ENCODE measurements around the gene OR6V1.
"Not testable (repeated sequence)": the region's sequence is repeated elsewhere in the genome, so short reads cannot be mapped to it uniquely, and the experiment has no call there.

The OR6V1 gene

DNA sequence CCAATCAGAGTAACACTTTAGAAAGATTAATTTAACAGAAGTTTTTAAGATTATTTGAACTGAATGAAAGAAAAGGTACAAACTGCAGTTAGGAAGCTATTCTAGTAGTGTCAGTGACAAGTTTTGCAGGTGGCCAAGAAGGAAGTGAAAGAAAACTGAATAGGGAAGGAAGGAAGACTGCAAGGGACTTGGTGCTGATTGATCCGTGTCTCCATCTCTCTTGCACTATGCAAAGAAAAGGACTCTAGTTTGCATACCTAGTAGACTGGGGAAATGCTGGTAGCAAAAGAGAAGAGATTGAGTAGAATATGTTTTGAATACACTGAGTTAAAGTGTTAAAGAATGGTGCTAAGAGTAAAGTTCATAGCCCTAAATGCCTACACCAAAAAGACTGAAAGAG, 33.0 kb downstream of the OR6V1 start:
- DNase-seq, result no peak
- H3K27ac ChIP-seq (ENCODE audit: low read length), result no peak overlapping the region
- no peaks in the 10 kb centered on the region for H3K9me2 ChIP-seq (replicated peaks; ENCODE audit: insufficient read depth, low read length)
- no peak overlapping the region for H2AFZ ChIP-seq (ENCODE audit: low read length)
- no peaks in the 10 kb centered on the region for H3F3A ChIP-seq (ENCODE audit: insufficient read depth, low read length)
- H3K9me3 ChIP-seq (replicated peaks; ENCODE audit: insufficient read depth, low read length), result no peaks in the 10 kb centered on the region
- no peaks in the 10 kb centered on the region for H4K20me1 ChIP-seq (ENCODE audit: insufficient read depth, low read length)
- TF ChIP-seq EZH2phosphoT487 (IDR thresholded peaks at IDR 0.05; ENCODE audit: low read length) (no peak), EZH2 (optimal IDR thresholded peaks at IDR 0.05; ENCODE audit: low read depth, low read length) (no peak)
- TF ChIP-seq, protein P1, sequence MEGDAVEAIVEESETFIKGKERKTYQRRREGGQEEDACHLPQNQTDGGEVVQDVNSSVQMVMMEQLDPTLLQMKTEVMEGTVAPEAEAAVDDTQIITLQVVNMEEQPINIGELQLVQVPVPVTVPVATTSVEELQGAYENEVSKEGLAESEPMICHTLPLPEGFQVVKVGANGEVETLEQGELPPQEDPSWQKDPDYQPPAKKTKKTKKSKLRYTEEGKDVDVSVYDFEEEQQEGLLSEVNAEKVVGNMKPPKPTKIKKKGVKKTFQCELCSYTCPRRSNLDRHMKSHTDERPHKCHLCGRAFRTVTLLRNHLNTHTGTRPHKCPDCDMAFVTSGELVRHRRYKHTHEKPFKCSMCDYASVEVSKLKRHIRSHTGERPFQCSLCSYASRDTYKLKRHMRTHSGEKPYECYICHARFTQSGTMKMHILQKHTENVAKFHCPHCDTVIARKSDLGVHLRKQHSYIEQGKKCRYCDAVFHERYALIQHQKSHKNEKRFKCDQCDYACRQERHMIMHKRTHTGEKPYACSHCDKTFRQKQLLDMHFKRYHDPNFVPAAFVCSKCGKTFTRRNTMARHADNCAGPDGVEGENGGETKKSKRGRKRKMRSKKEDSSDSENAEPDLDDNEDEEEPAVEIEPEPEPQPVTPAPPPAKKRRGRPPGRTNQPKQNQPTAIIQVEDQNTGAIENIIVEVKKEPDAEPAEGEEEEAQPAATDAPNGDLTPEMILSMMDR (IDR thresholded peaks at IDR 0.05; ENCODE audit: low read length), result no peak
- H3K4me2 ChIP-seq (ENCODE audit: low read depth, low read length), result no peak overlapping the region
- no peaks in the 10 kb centered on the region for H3K36me3 ChIP-seq (replicated peaks; ENCODE audit: insufficient read depth, low read length)
- no peak overlapping the region for H3K9ac ChIP-seq (ENCODE audit: low read length)
- H3K27me3 ChIP-seq (replicated peaks; ENCODE audit: insufficient read depth, low read length), result no peaks in the 10 kb centered on the region
- no peak overlapping the region for H3K4me3 ChIP-seq (ENCODE audit: low read length)
- H3K79me2 ChIP-seq (ENCODE audit: low read length), result no peaks in the 10 kb centered on the region
- H3K4me1 ChIP-seq (ENCODE audit: low read length), result no peaks in the 10 kb centered on the region

DNA sequence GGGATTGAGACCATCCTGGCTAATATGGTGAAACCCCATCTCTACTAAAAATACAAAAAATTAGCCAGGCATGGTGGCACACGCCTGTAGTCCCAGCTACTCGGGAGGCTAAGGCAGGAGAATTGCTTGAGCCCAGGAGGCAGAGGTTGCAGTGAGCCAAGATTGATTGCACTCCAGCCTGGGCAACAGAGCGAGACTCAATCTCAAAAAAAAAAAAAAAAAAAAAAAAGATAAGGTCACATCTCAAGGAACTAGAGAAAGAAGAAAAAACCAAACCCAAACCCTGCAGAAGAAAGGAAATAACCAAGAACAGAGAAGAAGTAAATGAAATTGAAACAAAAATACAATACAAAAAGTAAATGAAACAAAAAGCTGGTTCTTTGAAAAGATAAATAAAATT, 33.5 kb downstream of the OR6V1 start:
- not testable (repeated sequence) for H3K79me2 ChIP-seq (ENCODE audit: low read length); H4K20me1 ChIP-seq (ENCODE audit: insufficient read depth, low read length); H2AFZ ChIP-seq (ENCODE audit: low read length); H3K9ac ChIP-seq (ENCODE audit: low read length); H3K36me3 ChIP-seq (replicated peaks; ENCODE audit: insufficient read depth, low read length); H3K9me3 ChIP-seq (replicated peaks; ENCODE audit: insufficient read depth, low read length); H3F3A ChIP-seq (ENCODE audit: insufficient read depth, low read length); H3K27me3 ChIP-seq (replicated peaks; ENCODE audit: insufficient read depth, low read length); H3K4me3 ChIP-seq (ENCODE audit: low read length); H3K4me2 ChIP-seq (ENCODE audit: low read depth, low read length); H3K9me2 ChIP-seq (replicated peaks; ENCODE audit: insufficient read depth, low read length); H3K27ac ChIP-seq (ENCODE audit: low read length); DNase-seq; H3K4me1 ChIP-seq (ENCODE audit: low read length)

DNA sequence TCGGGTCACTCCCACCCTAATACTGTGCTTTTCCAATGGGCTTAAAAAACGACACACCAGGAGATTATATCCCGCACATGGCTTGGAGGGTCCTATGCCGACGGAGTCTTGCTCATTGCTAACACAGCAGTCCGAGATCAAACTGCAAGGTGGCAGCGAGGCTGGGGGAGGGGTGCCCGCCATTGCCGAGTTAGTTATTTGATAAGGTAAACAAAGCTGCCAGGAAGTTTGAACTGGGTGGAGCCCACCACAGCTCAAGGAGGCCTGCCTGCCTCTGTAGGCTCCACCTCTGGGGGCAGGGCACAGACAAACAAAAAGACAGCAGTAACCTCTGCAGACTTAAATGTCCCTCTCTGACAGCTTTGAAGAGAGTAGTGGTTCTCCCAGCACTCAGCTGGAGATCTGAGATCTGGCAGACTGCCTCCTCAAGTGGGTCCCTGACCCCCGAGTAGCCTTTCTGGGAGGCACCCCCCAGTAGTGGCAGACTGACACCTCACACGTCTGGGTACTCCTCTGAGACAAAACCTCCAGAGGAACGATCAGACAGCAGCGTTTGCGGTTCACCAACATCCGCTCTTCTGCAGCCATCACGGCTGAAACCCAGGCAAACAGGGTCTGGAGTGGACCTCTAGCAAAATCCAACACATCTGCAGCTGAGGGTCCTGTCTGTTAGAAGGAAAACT, 36.5 kb downstream of the OR6V1 start:
- H3K4me3 ChIP-seq (ENCODE audit: low read length); H3F3A ChIP-seq (ENCODE audit: insufficient read depth, low read length); H3K27ac ChIP-seq (ENCODE audit: low read length); H3K9me3 ChIP-seq (replicated peaks; ENCODE audit: insufficient read depth, low read length); H4K20me1 ChIP-seq (ENCODE audit: insufficient read depth, low read length); H3K27me3 ChIP-seq (replicated peaks; ENCODE audit: insufficient read depth, low read length); H3K79me2 ChIP-seq (ENCODE audit: low read length); H2AFZ ChIP-seq (ENCODE audit: low read length); H3K36me3 ChIP-seq (replicated peaks; ENCODE audit: insufficient read depth, low read length); H3K9ac ChIP-seq (ENCODE audit: low read length); DNase-seq; H3K4me1 ChIP-seq (ENCODE audit: low read length); H3K9me2 ChIP-seq (replicated peaks; ENCODE audit: insufficient read depth, low read length); H3K4me2 ChIP-seq (ENCODE audit: low read depth, low read length): not testable (repeated sequence)

DNA sequence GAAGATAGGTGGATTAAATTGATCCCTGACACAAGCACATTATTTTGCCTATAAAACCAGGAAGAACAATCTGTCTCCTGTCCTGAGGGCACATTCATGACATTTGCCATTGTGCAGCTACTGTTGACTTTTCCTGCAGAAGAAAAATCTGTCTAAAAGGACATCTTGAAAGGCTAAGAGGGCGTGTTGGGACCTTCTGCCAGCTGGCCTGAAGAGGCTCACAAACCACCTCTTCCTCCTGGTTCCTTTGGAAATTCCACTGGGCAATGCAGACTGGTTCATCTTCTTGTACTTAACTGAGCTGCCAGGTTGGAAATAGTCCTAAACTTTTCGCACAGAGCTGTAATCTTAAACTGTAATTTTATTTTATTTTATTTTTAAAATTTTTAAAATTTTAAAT, 44.0 kb downstream of the OR6V1 start:
- no peaks in the 10 kb centered on the region for H3K79me2 ChIP-seq (ENCODE audit: low read length)
- no peaks in the 10 kb centered on the region for H3K9me2 ChIP-seq (replicated peaks; ENCODE audit: insufficient read depth, low read length)
- H2AFZ ChIP-seq (ENCODE audit: low read length), result no peak overlapping the region
- H3K27me3 ChIP-seq (replicated peaks; ENCODE audit: insufficient read depth, low read length), result no peaks in the 10 kb centered on the region
- H3K9ac ChIP-seq (ENCODE audit: low read length), result no peak overlapping the region
- H3K27ac ChIP-seq (ENCODE audit: low read length), result no peak overlapping the region
- H3K4me3 ChIP-seq (ENCODE audit: low read length), result no peak overlapping the region
- H3K36me3 ChIP-seq (replicated peaks; ENCODE audit: insufficient read depth, low read length), result no peaks in the 10 kb centered on the region
- H3K4me2 ChIP-seq (ENCODE audit: low read depth, low read length), result no peak overlapping the region
- H3F3A ChIP-seq (ENCODE audit: insufficient read depth, low read length), result no peaks in the 10 kb centered on the region
- H3K4me1 ChIP-seq (ENCODE audit: low read length), result no peaks in the 10 kb centered on the region
- no peak for DNase-seq
- TF ChIP-seq, protein P1 (IDR thresholded peaks at IDR 0.05; ENCODE audit: low read length), result no peak
- TF ChIP-seq EZH2 (optimal IDR thresholded peaks at IDR 0.05; ENCODE audit: low read depth, low read length) (no peak), EZH2phosphoT487 (IDR thresholded peaks at IDR 0.05; ENCODE audit: low read length) (no peak)
- no peaks in the 10 kb centered on the region for H3K9me3 ChIP-seq (replicated peaks; ENCODE audit: insufficient read depth, low read length)
- no peaks in the 10 kb centered on the region for H4K20me1 ChIP-seq (ENCODE audit: insufficient read depth, low read length)

DNA sequence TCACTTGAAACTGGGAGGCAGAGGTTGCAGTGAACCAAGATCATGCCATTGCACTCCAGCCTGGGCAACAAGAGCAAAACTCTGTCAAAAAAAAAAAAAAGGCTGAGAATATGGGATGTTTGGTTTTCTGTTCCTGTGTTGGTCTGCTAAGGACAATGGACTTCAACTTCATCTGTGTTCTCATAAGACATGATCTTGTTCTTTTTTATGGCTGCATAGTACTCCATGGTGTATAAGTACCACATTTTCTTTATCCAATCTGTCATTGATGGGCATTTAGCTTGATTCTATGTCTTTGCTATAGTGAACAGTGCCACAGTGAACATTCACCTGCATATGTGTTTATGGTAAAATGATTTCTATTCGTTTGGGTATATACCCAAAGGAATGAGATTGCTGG, 47.4 kb downstream of the OR6V1 start:
- DNase-seq; H3F3A ChIP-seq (ENCODE audit: insufficient read depth, low read length); H3K9ac ChIP-seq (ENCODE audit: low read length); H3K4me2 ChIP-seq (ENCODE audit: low read depth, low read length); H4K20me1 ChIP-seq (ENCODE audit: insufficient read depth, low read length); H3K79me2 ChIP-seq (ENCODE audit: low read length); H3K9me2 ChIP-seq (replicated peaks; ENCODE audit: insufficient read depth, low read length); H3K4me1 ChIP-seq (ENCODE audit: low read length); H3K27ac ChIP-seq (ENCODE audit: low read length); H2AFZ ChIP-seq (ENCODE audit: low read length); H3K4me3 ChIP-seq (ENCODE audit: low read length); H3K27me3 ChIP-seq (replicated peaks; ENCODE audit: insufficient read depth, low read length); H3K36me3 ChIP-seq (replicated peaks; ENCODE audit: insufficient read depth, low read length); H3K9me3 ChIP-seq (replicated peaks; ENCODE audit: insufficient read depth, low read length): not testable (repeated sequence)

Data from MM.1S (cell line).